CD4-positive, alpha-beta memory T cell (primary cell): ENCODE measurements around the gene SHISAL2A. TPM values are rescaled to one million over a fixed set of nuclear protein-coding genes. Genes with fewer than 3 reads are reported as not detected.
A peak's percentile ranks its signal among the peaks of the same experiment; 100 is the strongest.

Source experiments
- CTCF ChIA-PET: fragments of 350-600 bp; sonication (Branson Sonifier 250); formaldehyde crosslinking; loops from one replicate; lab custom pipeline; 2021; ENCODE audit warnings: inconsistent platforms; ENCODE audit not compliant: partially characterized antibody; lab: Charles Lee
- POLR2A ChIA-PET: fragments of 350-600 bp; sonication (Branson Sonifier 250); formaldehyde crosslinking; loops from one replicate; lab custom pipeline; 2021; ENCODE audit not compliant: partially characterized antibody; lab: Charles Lee
- DNase-seq, 5 donors: peaks; one replicate each; pipeline versions ENCODE4 v3.0.0 to v3.0.0-alpha.2; 2020 to 2022; ENCODE audit warnings: mixed read lengths in 1 of 5
- H3K27ac ChIP-seq: one replicate; pipeline ENCODE4 v1.7.0; 2013; ENCODE audit warnings: low read depth, low read length
- H3K27me3 ChIP-seq: 2 replicates; pipeline ENCODE4 v1.7.0; 2013; ENCODE audit warnings: mild to moderate bottlenecking, low read length, moderate library complexity; ENCODE audit not compliant: insufficient read depth
- H3K36me3 ChIP-seq: 2 replicates; pipeline ENCODE4 v1.7.0; 2013; ENCODE audit warnings: mild to moderate bottlenecking, low read length, moderate library complexity; ENCODE audit not compliant: insufficient read depth
- H3K4me1 ChIP-seq: 2 replicates; pipeline ENCODE4 v1.7.0; 2013; ENCODE audit warnings: mild to moderate bottlenecking, low read length, moderate library complexity; ENCODE audit not compliant: insufficient read depth
- H3K4me3 ChIP-seq, 2 donors: one replicate each; pipeline ENCODE4 v1.7.0; 2013; ENCODE audit warnings: low read length in 2 of 2, mild to moderate bottlenecking in 1 of 2
- H3K9me3 ChIP-seq, 2 donors: one replicate each; pipeline ENCODE4 v1.7.0; 2013; ENCODE audit warnings: low read length in 2 of 2, control low read depth in 1 of 2; ENCODE audit not compliant: control insufficient read depth in 1 of 2
- H3K27ac Mint-ChIP-seq, 7 donors: one replicate each; pipeline ENCODE4 v1.8.0; 2020 to 2021; ENCODE audit warnings: mixed read lengths in 7 of 7, mild to moderate bottlenecking in 6 of 7, inconsistent platforms in 3 of 7, moderate library complexity in 3 of 7
- H3K27me3 Mint-ChIP-seq, 2 donors: one replicate each; pipeline ENCODE4 v1.8.0; 2020 to 2021; ENCODE audit warnings: mixed read lengths in 2 of 2
- H3K36me3 Mint-ChIP-seq, 2 donors: one replicate each; pipeline ENCODE4 v1.8.0; 2020 to 2021; ENCODE audit warnings: mixed read lengths in 2 of 2, inconsistent platforms in 1 of 2, mild to moderate bottlenecking in 1 of 2
- H3K4me1 Mint-ChIP-seq, 4 donors: one replicate each; pipeline ENCODE4 v1.8.0; 2020 to 2021; ENCODE audit warnings: mixed read lengths in 4 of 4, mild to moderate bottlenecking in 1 of 4
- H3K4me3 Mint-ChIP-seq, 8 donors: one replicate each; pipeline ENCODE4 v1.8.0; 2020 to 2021; ENCODE audit warnings: mixed read lengths in 8 of 8, mild to moderate bottlenecking in 7 of 8, moderate library complexity in 6 of 8, inconsistent platforms in 3 of 8
- H3K9me3 Mint-ChIP-seq, 8 donors: one replicate each; pipeline ENCODE4 v1.8.0; 2020 to 2021; ENCODE audit warnings: mixed read lengths in 8 of 8, mild to moderate bottlenecking in 5 of 8, inconsistent platforms in 3 of 8, moderate library complexity in 1 of 8
- intact Hi-C: fragments of 100-400 bp; cut with micrococcal nuclease; formaldehyde crosslinking; loops from one replicate; pipeline ENCODE4 v1.15.1; 2023
- polyA plus RNA-seq, 2 donors: library from polyadenylated mRNA; unstranded; fragments of 300-500 nt; fragmentation: Illumina TruSeq; gene quantifications; one replicate each; pipeline ENCODE4 v1.2.3, GENCODE V29; 2021
- total RNA-seq, 2 experiments: library from RNA; stranded (reverse); gene quantifications; one replicate each; pipeline ENCODE4 v1.2.3, GENCODE V29; 2021

SHISAL2A gene
- total and polyA plus RNA-seq, 4 experiments from 2014 or later: 3.2 to 75.6 (median 36.6) TPM

- no peak for DNase-seq
- intact Hi-C loops: loop anchor here (5.0 kb wide), 1 partner anchor 36 kb away; the partner anchor contains the start of gene SHISAL2A
- Mint-ChIP-seq H3K36me3 (peaks cover 35 to 40% of the 10 kb centered on the region in 2 donors), H3K27me3 (no peaks in the 10 kb centered on the region), H3K4me3 (no peak overlapping the region), H3K9me3 (no peaks in the 10 kb centered on the region), H3K4me1 (peaks cover 0 to 5% (median 3%) of the 10 kb centered on the region in 4 donors), H3K27ac (peak overlapping the region in 4 of 7 donors; percentile 22 to 77 (median 40))
- H3K36me3 ChIP-seq: peaks cover 16% of the 10 kb centered on the region
- ChIA-PET CTCF (interaction anchor here (0.8 to 4.3 kb wide), 2 partner anchors 12 to 17 kb away, joined by 3 to 21 read pairs; no protein-coding TSS in a partner anchor), POLR2A (interaction anchor here (0.6 to 2.1 kb wide), 2 partner anchors 35 to 63 kb away, joined by 3 to 9 read pairs; partner anchors contain the start of gene SHISAL2A)
- no peak overlapping the region for H3K4me3 ChIP-seq
- no peaks in the 10 kb centered on the region for H3K4me1 ChIP-seq
- H3K9me3 ChIP-seq: no peaks in the 10 kb centered on the region
- no peaks in the 10 kb centered on the region for H3K27me3 ChIP-seq
- no peak overlapping the region for H3K27ac ChIP-seq
Measured at GRCh38 chr1:52668711-52669110, 35.7 kb downstream of the SHISAL2A start.

DNA sequence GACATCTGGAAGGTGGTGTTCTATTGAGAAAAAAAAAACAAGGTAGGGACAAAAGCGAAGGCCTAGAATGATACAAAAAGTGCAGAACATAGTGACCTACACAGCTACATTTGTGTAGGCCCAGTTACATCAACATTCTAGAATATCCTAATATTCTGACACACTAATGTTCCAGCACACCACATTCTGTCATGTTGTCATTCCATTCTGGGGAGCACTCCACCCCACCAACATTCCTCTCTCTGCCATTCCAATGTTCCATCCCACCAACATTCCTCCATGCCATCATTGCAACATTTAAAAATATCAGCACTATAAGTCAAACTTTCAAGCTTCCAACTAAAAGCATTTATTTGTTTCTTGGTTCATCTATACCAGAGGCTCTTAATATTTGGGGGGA is 36.7 kb downstream of the SHISAL2A start:
- H3K27me3 Mint-ChIP-seq: no peaks in the 10 kb centered on the region
- no peak overlapping the region for H3K4me3 Mint-ChIP-seq
- Histone ChIP-seq H3K36me3 (peaks cover 20% of the 10 kb centered on the region), H3K27me3 (no peaks in the 10 kb centered on the region), H3K27ac (no peak overlapping the region), H3K9me3 (no peaks in the 10 kb centered on the region), H3K4me1 (peaks cover 6% of the 10 kb centered on the region), H3K4me3 (no peak overlapping the region)
- H3K27ac Mint-ChIP-seq: peak overlapping the region in 1 of 7 donors; percentile 40
- intact Hi-C loops: loop anchor here (5.0 kb wide), 1 partner anchor 37 kb away; the partner anchor contains the start of gene SHISAL2A
- no peaks in the 10 kb centered on the region for H3K9me3 Mint-ChIP-seq
- peaks cover 4 to 9% (median 6%) of the 10 kb centered on the region in 4 donors for H3K4me1 Mint-ChIP-seq
- no peak for DNase-seq
- H3K36me3 Mint-ChIP-seq: peaks cover 42 to 47% of the 10 kb centered on the region in 2 donors
- ChIA-PET CTCF (interaction anchor here (0.5 to 4.3 kb wide), 2 partner anchors 16 to 391 kb away, joined by 3 to 21 read pairs; no protein-coding TSS in a partner anchor), POLR2A (interaction anchor here (0.6 to 1.7 kb wide), 2 partner anchors 37 to 64 kb away, joined by 3 to 5 read pairs; partner anchors contain the start of gene SHISAL2A)

- H3K36me3 ChIP-seq: peaks cover 22% of the 10 kb centered on the region
- H3K9me3 ChIP-seq: no peaks in the 10 kb centered on the region
- Mint-ChIP-seq H3K36me3 (peaks cover 46 to 54% of the 10 kb centered on the region in 2 donors), H3K9me3 (no peaks in the 10 kb centered on the region), H3K27me3 (no peaks in the 10 kb centered on the region), H3K4me1 (peaks cover 6 to 11% (median 9%) of the 10 kb centered on the region in 4 donors), H3K27ac (no peak overlapping the region), H3K4me3 (no peak overlapping the region)
- CTCF ChIA-PET: no interaction called here
- H3K4me3 ChIP-seq: no peak overlapping the region
- no peak overlapping the region for H3K27ac ChIP-seq
- peaks cover 7% of the 10 kb centered on the region for H3K4me1 ChIP-seq
- POLR2A ChIA-PET: interaction anchor here (1.7 kb wide), 1 partner anchor 38 kb away, joined by 5 read pairs; the partner anchor contains the start of gene SHISAL2A
- DNase-seq: no peak
- no peaks in the 10 kb centered on the region for H3K27me3 ChIP-seq
- intact Hi-C loops: no loop called here
Measured at GRCh38 chr1:52670604-52671003, 37.6 kb downstream of the SHISAL2A start.

DNA sequence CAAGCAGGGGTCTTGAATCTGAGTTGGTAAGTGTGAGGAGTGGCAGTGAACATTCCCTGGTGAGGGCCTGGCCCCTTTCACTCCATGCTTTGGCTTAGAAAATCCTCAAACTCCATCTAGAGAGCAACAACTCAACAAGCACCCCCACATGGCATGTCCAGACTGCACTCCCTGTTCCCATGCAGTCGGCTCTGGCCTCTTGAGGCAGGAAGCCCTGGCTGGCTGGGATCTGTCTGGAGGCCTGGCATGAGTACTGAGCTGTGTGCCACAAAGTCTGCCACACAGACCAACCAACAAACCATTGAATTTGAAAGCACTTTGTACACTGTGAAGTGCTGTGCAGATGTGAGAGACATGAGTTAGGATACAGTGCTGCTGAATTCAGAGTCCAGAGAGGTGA is 40.0 kb downstream of the SHISAL2A start:
- H3K27ac ChIP-seq: no peak overlapping the region
- CTCF ChIA-PET: no interaction called here
- H3K27ac Mint-ChIP-seq: peak overlapping the region in 1 of 7 donors; percentile 78
- peaks cover 13% of the 10 kb centered on the region for H3K36me3 ChIP-seq
- no peak for DNase-seq
- H3K27me3 Mint-ChIP-seq: no peaks in the 10 kb centered on the region
- POLR2A ChIA-PET: no interaction called here
- H3K36me3 Mint-ChIP-seq: peaks cover 37 to 54% of the 10 kb centered on the region in 2 donors
- H3K4me1 Mint-ChIP-seq: peaks cover 3 to 11% (median 7%) of the 10 kb centered on the region in 4 donors
- H3K4me1 ChIP-seq: peaks cover 7% of the 10 kb centered on the region
- H3K4me3 Mint-ChIP-seq: no peak overlapping the region
- H3K4me3 ChIP-seq: no peak overlapping the region
- intact Hi-C loops: no loop called here
- H3K27me3 ChIP-seq: no peaks in the 10 kb centered on the region
- no peaks in the 10 kb centered on the region for H3K9me3 ChIP-seq
- H3K9me3 Mint-ChIP-seq: no peaks in the 10 kb centered on the region

DNA sequence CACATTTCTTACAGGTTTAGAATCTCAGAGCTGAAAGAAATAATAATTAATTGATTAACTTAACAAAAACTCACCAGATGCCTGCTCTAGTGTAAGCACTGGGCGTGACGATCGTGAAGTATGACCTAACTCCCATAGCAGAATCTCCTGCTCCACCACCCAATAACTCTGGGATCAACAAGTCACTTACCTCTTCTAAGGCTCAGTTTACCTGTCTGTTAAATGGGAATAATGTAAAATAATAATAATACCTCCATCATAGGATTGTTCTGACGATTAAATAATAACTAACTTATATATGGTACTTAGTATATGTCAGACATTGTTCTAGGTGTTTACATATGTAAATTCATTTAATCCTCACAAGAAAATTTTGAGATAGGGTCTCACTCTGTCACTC is 40.5 kb downstream of the SHISAL2A start:
- Mint-ChIP-seq H3K27me3 (no peaks in the 10 kb centered on the region), H3K4me1 (peaks cover 3 to 11% (median 7%) of the 10 kb centered on the region in 4 donors), H3K36me3 (peaks cover 34 to 49% of the 10 kb centered on the region in 2 donors), H3K27ac (peak overlapping the region in 3 of 7 donors; percentile 31 to 78 (median 53)), H3K9me3 (no peaks in the 10 kb centered on the region), H3K4me3 (no peak overlapping the region)
- DNase-seq: no peak
- intact Hi-C loops: no loop called here
- Histone ChIP-seq H3K36me3 (peaks cover 9% of the 10 kb centered on the region), H3K27me3 (no peaks in the 10 kb centered on the region), H3K27ac (no peak overlapping the region), H3K4me1 (peaks cover 7% of the 10 kb centered on the region), H3K4me3 (no peak overlapping the region), H3K9me3 (no peaks in the 10 kb centered on the region)
- ChIA-PET POLR2A (no interaction called here), CTCF (interaction anchor here (1.4 kb wide), 1 partner anchor 12 kb away, joined by 4 read pairs; no protein-coding TSS in a partner anchor)

- Histone ChIP-seq H3K4me3 (no peak overlapping the region), H3K27me3 (no peaks in the 10 kb centered on the region), H3K36me3 (peaks cover 6% of the 10 kb centered on the region), H3K27ac (no peak overlapping the region), H3K4me1 (peaks cover 7% of the 10 kb centered on the region), H3K9me3 (no peaks in the 10 kb centered on the region)
- H3K4me3 Mint-ChIP-seq: no peak overlapping the region
- POLR2A ChIA-PET: no interaction called here
- DNase-seq: no peak
- CTCF ChIA-PET: interaction anchor here (1.4 kb wide), 1 partner anchor 11 kb away, joined by 4 read pairs; no protein-coding TSS in a partner anchor
- H3K4me1 Mint-ChIP-seq: peaks cover 3 to 11% (median 8%) of the 10 kb centered on the region in 4 donors
- no peaks in the 10 kb centered on the region for H3K9me3 Mint-ChIP-seq
- H3K27me3 Mint-ChIP-seq: no peaks in the 10 kb centered on the region
- intact Hi-C loops: no loop called here
- H3K27ac Mint-ChIP-seq: peak overlapping the region; percentile 4 to 76 (median 47)
- peaks cover 27 to 49% of the 10 kb centered on the region in 2 donors for H3K36me3 Mint-ChIP-seq
Measured at GRCh38 chr1:52674497-52675384, 41.8 kb downstream of the SHISAL2A start.
